GM23338 (cell line): ENCODE results near the gene NRP2. TPM values are rescaled to one million over a fixed set of nuclear protein-coding genes. Genes with fewer than 3 reads are reported as not detected.
A peak's percentile ranks its signal among the peaks of the same experiment; 100 is the strongest.

Experiments
- ATAC-seq: fragments of 200-7000 bp; cut with Tn5 transposase; 3 replicates; pipeline ENCODE4 v1.9.1; 2020
- DNase-seq: peaks from one replicate; pipeline ENCODE4 v3.0.0-alpha.2; 2015; ENCODE audit warnings: low spot score
- H2AFZ ChIP-seq: fragments of 200-600 bp; sonication (generic); 2 replicates; pipeline ENCODE4 v1.8.0; 2016; ENCODE audit warnings: antibody characterized with exemption, mild to moderate bottlenecking, moderate library complexity
- H3F3A ChIP-seq: fragments of 200-600 bp; sonication (generic); replicated peaks from 2 replicates; pipeline ENCODE4 v1.8.0; 2017; ENCODE audit warnings: antibody characterized with exemption, mixed run types, low read depth
- H3K27ac ChIP-seq: fragments of 200-600 bp; sonication (generic); 2 replicates; pipeline ENCODE4 v1.6.1; 2016; ENCODE audit warnings: low read depth
- H3K27me3 ChIP-seq: fragments of 200-600 bp; sonication (generic); 2 replicates; pipeline ENCODE4 v1.8.0; 2016; ENCODE audit warnings: mild to moderate bottlenecking, mixed run types, moderate library complexity; ENCODE audit not compliant: insufficient read depth
- H3K36me3 ChIP-seq: fragments of 200-600 bp; sonication (generic); 2 replicates; pipeline ENCODE4 v1.8.0; 2016; ENCODE audit warnings: mild to moderate bottlenecking; ENCODE audit not compliant: insufficient read depth
- H3K4me1 ChIP-seq: fragments of 200-600 bp; sonication (generic); 2 replicates; pipeline ENCODE4 v1.8.0; 2016; ENCODE audit warnings: mild to moderate bottlenecking, moderate library complexity; ENCODE audit not compliant: insufficient read depth
- H3K4me2 ChIP-seq: fragments of 200-600 bp; sonication (generic); 2 replicates; pipeline ENCODE4 v1.7.1; 2017; ENCODE audit warnings: mixed run types
- H3K4me3 ChIP-seq: fragments of 200-600 bp; sonication (generic); 2 replicates; pipeline ENCODE4 v1.6.1; 2016; ENCODE audit warnings: mixed run types
- H3K79me2 ChIP-seq: fragments of 200-600 bp; sonication (generic); replicated peaks from 2 replicates; pipeline ENCODE4 v1.8.0; 2017; ENCODE audit warnings: mild to moderate bottlenecking; ENCODE audit not compliant: insufficient read depth
- H3K9me2 ChIP-seq: fragments of 200-600 bp; sonication (generic); 2 replicates; pipeline ENCODE4 v1.8.0; 2017; ENCODE audit not compliant: insufficient read depth
- H4K20me1 ChIP-seq: fragments of 200-600 bp; sonication (generic); replicated peaks from 2 replicates; pipeline ENCODE4 v1.8.0; 2017; ENCODE audit warnings: mild to moderate bottlenecking; ENCODE audit not compliant: insufficient read depth
- H3K27ac Mint-ChIP-seq: 2 replicates; pipeline ENCODE4 v1.8.0; 2020; ENCODE audit warnings: inconsistent platforms, mild to moderate bottlenecking, moderate library complexity, mixed read lengths
- H3K27me3 Mint-ChIP-seq: 3 replicates; pipeline ENCODE4 v1.8.0; 2022; ENCODE audit warnings: low read depth, mild to moderate bottlenecking, moderate library complexity, mixed read lengths, inconsistent platforms; ENCODE audit not compliant: insufficient read depth, poor library complexity
- H3K36me3 Mint-ChIP-seq: 3 replicates; pipeline ENCODE4 v1.8.0; 2021; ENCODE audit warnings: low read depth, mild to moderate bottlenecking, inconsistent platforms, moderate library complexity, mixed read lengths
- H3K4me1 Mint-ChIP-seq: 3 replicates; pipeline ENCODE4 v1.8.0; 2020; ENCODE audit warnings: mild to moderate bottlenecking, inconsistent platforms, mixed read lengths
- H3K4me3 Mint-ChIP-seq: 3 replicates; pipeline ENCODE4 v1.8.0; 2021; ENCODE audit warnings: moderate library complexity, mild to moderate bottlenecking, inconsistent platforms, mixed read lengths
- H3K9me3 Mint-ChIP-seq: 3 replicates; pipeline ENCODE4 v1.8.0; 2020; ENCODE audit warnings: moderate library complexity, mild to moderate bottlenecking, inconsistent platforms, mixed read lengths
- CREB1 ChIP-seq: fragments of 250-450 bp; sonication (Bioruptor Pico); IDR thresholded peaks from 2 replicates; pipeline ENCODE4 v1.5.0; 2020; ENCODE audit warnings: low read depth, mild to moderate bottlenecking, moderate library complexity
- CTCF ChIP-seq, 2 experiments: fragments of 200-600 bp in 1 of 2; sonication (generic) in 1 of 2; conservative IDR thresholded peaks; 2 replicates each; pipeline versions ENCODE4 v1.5.1 to v1.6.1; 2016 to 2017; ENCODE audit warnings: antibody characterized with exemption in 2 of 2, low read depth in 2 of 2, mild to moderate bottlenecking in 2 of 2, moderate library complexity in 1 of 2
- EZH2 ChIP-seq: fragments of 200-600 bp; sonication (generic); IDR thresholded peaks from one replicate; pipeline ENCODE4 v1.8.0; 2017; ENCODE audit warnings: antibody characterized with exemption, mild to moderate bottlenecking, low read depth; ENCODE audit not compliant: unreplicated experiment
- EZH2phosphoT487 ChIP-seq: fragments of 200-600 bp; sonication (generic); IDR thresholded peaks from one replicate; pipeline ENCODE4 v1.8.1; 2018; ENCODE audit warnings: antibody characterized with exemption; ENCODE audit not compliant: unreplicated experiment
- JUNB ChIP-seq: IDR thresholded peaks from one replicate; pipeline ENCODE4 v1.6.1; 2016; ENCODE audit warnings: antibody characterized with exemption; ENCODE audit not compliant: unreplicated experiment
- NANOG ChIP-seq: IDR thresholded peaks from 2 replicates; pipeline ENCODE4 v1.6.1; 2016; ENCODE audit warnings: antibody characterized with exemption, borderline replicate concordance
- POLR2AphosphoS5 ChIP-seq: IDR thresholded peaks from 2 replicates; pipeline ENCODE4 v1.6.1; 2016; ENCODE audit warnings: antibody characterized with exemption, low read depth
- STAT1 ChIP-seq: IDR thresholded peaks from one replicate; pipeline ENCODE4 v1.6.1; 2016; ENCODE audit warnings: antibody characterized with exemption; ENCODE audit not compliant: unreplicated experiment
- ZNF114 ChIP-seq: fragments of 250-450 bp; sonication (Bioruptor Pico); IDR thresholded peaks from 2 replicates; pipeline ENCODE4 v1.5.0; 2020; ENCODE audit warnings: mild to moderate bottlenecking, moderate library complexity
- ZNF331 ChIP-seq: fragments of 250-450 bp; sonication (Bioruptor Pico); IDR thresholded peaks from 2 replicates; pipeline ENCODE4 v1.5.0; 2020; ENCODE audit warnings: low read depth, mild to moderate bottlenecking, moderate library complexity
- polyA plus RNA-seq: library from polyadenylated mRNA; unstranded; fragments of >200 nt; fragmentation: Nextera tagmentation; extraction: Ambion mirVana; gene quantifications from 2 replicates; pipeline ENCODE4 v1.2.1, GENCODE V29; 2016
- total RNA-seq: library from RNA; depleted of rRNA; stranded (reverse); fragments of >200 nt; shearing (Covaris generic); gene quantifications from 2 replicates; pipeline ENCODE4 v1.2.3, GENCODE V29; 2014
- TF ChIP-seq, protein P1 (sequence below): IDR thresholded peaks from one replicate; pipeline ENCODE4 v1.6.1; 2018; ENCODE audit warnings: antibody characterized with exemption; ENCODE audit not compliant: unreplicated experiment
- TF ChIP-seq, protein P2 (sequence below): fragments of 250-450 bp; sonication (Bioruptor Pico); IDR thresholded peaks from 2 replicates; pipeline ENCODE4 v1.5.0; 2020; ENCODE audit warnings: mild to moderate bottlenecking, moderate library complexity
- TF ChIP-seq, protein P3 (sequence below): IDR thresholded peaks from 2 replicates; pipeline ENCODE4 v1.6.1; 2016; ENCODE audit warnings: antibody characterized with exemption

Gene NRP2
- total and polyA plus RNA-seq, 2 experiments from 2014 or later: 18.4 to 22.0 TPM

DNA sequence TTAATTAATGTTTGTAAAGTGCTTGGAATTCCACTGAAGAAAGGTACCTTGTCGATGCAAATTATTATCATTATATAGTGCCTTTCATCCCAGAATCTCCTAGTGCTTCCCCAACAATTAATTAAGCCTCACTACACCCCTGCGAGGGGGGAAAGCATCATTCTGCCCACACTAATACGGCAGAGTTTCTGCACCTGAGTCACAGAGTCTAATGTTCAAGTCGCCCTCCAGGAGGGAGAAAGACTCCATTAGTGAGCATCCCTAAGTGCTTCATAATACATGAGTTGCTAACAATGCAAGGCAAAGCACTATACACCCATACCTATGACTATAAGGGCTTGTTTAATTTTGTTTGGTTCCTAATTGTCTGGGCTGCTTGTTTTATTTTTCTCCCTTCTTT, 25.4 kb upstream of the NRP2 start:
- no peaks in the 10 kb centered on the region for H3K27me3 ChIP-seq
- no peaks in the 10 kb centered on the region for H3K4me1 ChIP-seq
- ATAC-seq (no peak), DNase-seq (no peak)
- H3F3A ChIP-seq: no peaks in the 10 kb centered on the region
- H3K4me2 ChIP-seq: no peak overlapping the region
- no peaks in the 10 kb centered on the region for H3K79me2 ChIP-seq
- Mint-ChIP-seq H3K9me3 (no peaks in the 10 kb centered on the region), H3K27me3 (peaks cover 1% of the 10 kb centered on the region), H3K27ac (no peak overlapping the region), H3K4me1 (peaks cover 4% of the 10 kb centered on the region; the same call in 2 of the 3 replicates), H3K4me3 (no peak overlapping the region), H3K36me3 (no peaks in the 10 kb centered on the region)
- peak overlapping the region; percentile 43; the same call in 1 of the 2 replicates for H2AFZ ChIP-seq
- H3K9me2 ChIP-seq: peaks cover 25% of the 10 kb centered on the region
- no peak overlapping the region for H3K4me3 ChIP-seq
- H3K36me3 ChIP-seq: no peaks in the 10 kb centered on the region
- TF ChIP-seq CREB1 (CRISPR knock-in tag): no peak
- TF ChIP-seq, protein P1, sequence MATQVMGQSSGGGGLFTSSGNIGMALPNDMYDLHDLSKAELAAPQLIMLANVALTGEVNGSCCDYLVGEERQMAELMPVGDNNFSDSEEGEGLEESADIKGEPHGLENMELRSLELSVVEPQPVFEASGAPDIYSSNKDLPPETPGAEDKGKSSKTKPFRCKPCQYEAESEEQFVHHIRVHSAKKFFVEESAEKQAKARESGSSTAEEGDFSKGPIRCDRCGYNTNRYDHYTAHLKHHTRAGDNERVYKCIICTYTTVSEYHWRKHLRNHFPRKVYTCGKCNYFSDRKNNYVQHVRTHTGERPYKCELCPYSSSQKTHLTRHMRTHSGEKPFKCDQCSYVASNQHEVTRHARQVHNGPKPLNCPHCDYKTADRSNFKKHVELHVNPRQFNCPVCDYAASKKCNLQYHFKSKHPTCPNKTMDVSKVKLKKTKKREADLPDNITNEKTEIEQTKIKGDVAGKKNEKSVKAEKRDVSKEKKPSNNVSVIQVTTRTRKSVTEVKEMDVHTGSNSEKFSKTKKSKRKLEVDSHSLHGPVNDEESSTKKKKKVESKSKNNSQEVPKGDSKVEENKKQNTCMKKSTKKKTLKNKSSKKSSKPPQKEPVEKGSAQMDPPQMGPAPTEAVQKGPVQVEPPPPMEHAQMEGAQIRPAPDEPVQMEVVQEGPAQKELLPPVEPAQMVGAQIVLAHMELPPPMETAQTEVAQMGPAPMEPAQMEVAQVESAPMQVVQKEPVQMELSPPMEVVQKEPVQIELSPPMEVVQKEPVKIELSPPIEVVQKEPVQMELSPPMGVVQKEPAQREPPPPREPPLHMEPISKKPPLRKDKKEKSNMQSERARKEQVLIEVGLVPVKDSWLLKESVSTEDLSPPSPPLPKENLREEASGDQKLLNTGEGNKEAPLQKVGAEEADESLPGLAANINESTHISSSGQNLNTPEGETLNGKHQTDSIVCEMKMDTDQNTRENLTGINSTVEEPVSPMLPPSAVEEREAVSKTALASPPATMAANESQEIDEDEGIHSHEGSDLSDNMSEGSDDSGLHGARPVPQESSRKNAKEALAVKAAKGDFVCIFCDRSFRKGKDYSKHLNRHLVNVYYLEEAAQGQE: no peak
- TF ChIP-seq ZNF331 (CRISPR knock-in tag): no peak
- TF ChIP-seq, protein P2, sequence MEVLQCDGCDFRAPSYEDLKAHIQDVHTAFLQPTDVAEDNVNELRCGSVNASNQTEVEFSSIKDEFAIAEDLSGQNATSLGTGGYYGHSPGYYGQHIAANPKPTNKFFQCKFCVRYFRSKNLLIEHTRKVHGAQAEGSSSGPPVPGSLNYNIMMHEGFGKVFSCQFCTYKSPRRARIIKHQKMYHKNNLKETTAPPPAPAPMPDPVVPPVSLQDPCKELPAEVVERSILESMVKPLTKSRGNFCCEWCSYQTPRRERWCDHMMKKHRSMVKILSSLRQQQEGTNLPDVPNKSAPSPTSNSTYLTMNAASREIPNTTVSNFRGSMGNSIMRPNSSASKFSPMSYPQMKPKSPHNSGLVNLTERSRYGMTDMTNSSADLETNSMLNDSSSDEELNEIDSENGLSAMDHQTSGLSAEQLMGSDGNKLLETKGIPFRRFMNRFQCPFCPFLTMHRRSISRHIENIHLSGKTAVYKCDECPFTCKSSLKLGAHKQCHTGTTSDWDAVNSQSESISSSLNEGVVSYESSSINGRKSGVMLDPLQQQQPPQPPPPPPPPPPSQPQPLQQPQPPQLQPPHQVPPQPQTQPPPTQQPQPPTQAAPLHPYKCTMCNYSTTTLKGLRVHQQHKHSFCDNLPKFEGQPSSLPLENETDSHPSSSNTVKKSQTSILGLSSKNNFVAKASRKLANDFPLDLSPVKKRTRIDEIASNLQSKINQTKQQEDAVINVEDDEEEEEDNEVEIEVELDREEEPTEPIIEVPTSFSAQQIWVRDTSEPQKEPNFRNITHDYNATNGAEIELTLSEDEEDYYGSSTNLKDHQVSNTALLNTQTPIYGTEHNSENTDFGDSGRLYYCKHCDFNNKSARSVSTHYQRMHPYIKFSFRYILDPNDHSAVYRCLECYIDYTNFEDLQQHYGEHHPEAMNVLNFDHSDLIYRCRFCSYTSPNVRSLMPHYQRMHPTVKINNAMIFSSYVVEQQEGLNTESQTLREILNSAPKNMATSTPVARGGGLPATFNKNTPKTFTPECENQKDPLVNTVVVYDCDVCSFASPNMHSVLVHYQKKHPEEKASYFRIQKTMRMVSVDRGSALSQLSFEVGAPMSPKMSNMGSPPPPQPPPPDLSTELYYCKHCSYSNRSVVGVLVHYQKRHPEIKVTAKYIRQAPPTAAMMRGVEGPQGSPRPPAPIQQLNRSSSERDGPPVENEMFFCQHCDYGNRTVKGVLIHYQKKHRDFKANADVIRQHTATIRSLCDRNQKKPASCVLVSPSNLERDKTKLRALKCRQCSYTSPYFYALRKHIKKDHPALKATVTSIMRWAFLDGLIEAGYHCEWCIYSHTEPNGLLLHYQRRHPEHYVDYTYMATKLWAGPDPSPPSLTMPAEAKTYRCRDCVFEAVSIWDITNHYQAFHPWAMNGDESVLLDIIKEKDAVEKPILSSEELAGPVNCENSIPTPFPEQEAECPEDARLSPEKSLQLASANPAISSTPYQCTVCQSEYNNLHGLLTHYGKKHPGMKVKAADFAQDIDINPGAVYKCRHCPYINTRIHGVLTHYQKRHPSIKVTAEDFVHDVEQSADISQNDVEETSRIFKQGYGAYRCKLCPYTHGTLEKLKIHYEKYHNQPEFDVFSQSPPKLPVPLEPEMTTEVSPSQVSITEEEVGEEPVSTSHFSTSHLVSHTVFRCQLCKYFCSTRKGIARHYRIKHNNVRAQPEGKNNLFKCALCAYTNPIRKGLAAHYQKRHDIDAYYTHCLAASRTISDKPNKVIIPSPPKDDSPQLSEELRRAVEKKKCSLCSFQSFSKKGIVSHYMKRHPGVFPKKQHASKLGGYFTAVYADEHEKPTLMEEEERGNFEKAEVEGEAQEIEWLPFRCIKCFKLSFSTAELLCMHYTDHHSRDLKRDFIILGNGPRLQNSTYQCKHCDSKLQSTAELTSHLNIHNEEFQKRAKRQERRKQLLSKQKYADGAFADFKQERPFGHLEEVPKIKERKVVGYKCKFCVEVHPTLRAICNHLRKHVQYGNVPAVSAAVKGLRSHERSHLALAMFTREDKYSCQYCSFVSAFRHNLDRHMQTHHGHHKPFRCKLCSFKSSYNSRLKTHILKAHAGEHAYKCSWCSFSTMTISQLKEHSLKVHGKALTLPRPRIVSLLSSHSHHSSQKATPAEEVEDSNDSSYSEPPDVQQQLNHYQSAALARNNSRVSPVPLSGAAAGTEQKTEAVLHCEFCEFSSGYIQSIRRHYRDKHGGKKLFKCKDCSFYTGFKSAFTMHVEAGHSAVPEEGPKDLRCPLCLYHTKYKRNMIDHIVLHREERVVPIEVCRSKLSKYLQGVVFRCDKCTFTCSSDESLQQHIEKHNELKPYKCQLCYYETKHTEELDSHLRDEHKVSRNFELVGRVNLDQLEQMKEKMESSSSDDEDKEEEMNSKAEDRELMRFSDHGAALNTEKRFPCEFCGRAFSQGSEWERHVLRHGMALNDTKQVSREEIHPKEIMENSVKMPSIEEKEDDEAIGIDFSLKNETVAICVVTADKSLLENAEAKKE (CRISPR knock-in tag): no peak
- TF ChIP-seq EZH2phosphoT487: no peak
- no peak for TF ChIP-seq EZH2
- TF ChIP-seq NANOG: no peak
- no peak for TF ChIP-seq ZNF114 (CRISPR knock-in tag)
- no peak for TF ChIP-seq POLR2AphosphoS5
- no peak for TF ChIP-seq STAT1
- TF ChIP-seq, protein P3, sequence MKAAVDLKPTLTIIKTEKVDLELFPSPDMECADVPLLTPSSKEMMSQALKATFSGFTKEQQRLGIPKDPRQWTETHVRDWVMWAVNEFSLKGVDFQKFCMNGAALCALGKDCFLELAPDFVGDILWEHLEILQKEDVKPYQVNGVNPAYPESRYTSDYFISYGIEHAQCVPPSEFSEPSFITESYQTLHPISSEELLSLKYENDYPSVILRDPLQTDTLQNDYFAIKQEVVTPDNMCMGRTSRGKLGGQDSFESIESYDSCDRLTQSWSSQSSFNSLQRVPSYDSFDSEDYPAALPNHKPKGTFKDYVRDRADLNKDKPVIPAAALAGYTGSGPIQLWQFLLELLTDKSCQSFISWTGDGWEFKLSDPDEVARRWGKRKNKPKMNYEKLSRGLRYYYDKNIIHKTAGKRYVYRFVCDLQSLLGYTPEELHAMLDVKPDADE: no peak
- no peak for TF ChIP-seq CTCF (conservative IDR thresholded peaks at IDR 0.05; ENCODE audit: low read depth in 2 of 2)
- TF ChIP-seq JUNB: no peak
- no peak overlapping the region for H3K27ac ChIP-seq
- H4K20me1 ChIP-seq: no peaks in the 10 kb centered on the region
